Measurements from ENCODE around the gene CYTL1.

The CYTL1 gene

GRCh38 chr4:5052204-5052702 is 33.0 kb upstream of the CYTL1 start:
- in situ Hi-C loops (cut with MboI; ENCODE audit: low sequenced_read_pairs, unreplicated experiment): no loop called here
- no peak for TF ChIP-seq CTCF (IDR thresholded peaks at IDR 0.05; ENCODE audit: borderline replicate concordance, control extremely low read depth, extremely low read depth, insufficient read depth, missing control alignments)
- DNase-seq (ENCODE audit: low spot score): peak; percentile 30

GRCh38 chr4:5051278-5052203 is 32.3 kb upstream of the CYTL1 start, which contains the start of gene STK32B:
STK32B (plus strand) TSS chr4:5051480.
- peak; percentile 45 for DNase-seq (ENCODE audit: low spot score)
- in situ Hi-C loops (cut with MboI; ENCODE audit: low sequenced_read_pairs, unreplicated experiment): no loop called here
- TF ChIP-seq CTCF (IDR thresholded peaks at IDR 0.05; ENCODE audit: borderline replicate concordance, control extremely low read depth, extremely low read depth, insufficient read depth, missing control alignments): no peak

DNA sequence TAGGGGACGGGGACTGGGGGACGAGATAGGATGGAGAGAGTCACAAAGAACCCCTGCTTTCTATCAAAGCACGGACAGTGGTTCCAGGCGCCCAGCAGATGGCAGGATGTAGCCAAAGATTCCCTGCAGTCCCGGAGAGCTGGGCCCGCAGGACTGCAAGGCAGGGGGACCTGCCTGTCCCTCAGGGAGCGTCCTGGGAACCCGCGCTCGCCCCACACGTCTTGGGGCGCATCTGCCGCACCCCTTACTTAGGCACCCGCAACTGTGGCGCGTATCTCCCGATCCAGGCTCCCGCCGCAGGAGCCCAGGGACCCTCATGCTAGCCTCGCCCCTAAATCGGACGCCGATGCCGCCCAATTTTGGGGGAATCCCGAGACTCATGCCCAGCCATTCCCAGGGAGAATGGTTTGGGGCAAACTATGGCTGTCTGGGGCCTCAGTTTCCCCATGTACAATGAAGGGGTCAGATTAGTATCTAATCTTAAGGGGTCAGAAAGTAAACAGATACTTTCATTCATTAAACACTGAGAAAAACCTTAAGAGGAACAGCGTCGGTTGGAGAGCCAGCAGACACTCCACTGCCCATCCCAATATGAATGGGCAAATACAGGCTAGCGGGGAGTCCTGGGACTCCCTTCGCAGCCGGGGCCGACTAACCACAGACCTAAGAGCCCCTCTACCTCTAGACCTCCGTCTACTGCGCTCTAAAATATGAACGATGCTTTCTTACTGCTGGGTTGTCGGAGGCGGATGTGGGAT is 31.4 kb upstream of the CYTL1 start:
- peak; percentile 69 for DNase-seq (ENCODE audit: low spot score)
- TF ChIP-seq CTCF (IDR thresholded peaks at IDR 0.05; ENCODE audit: borderline replicate concordance, control extremely low read depth, extremely low read depth, insufficient read depth, missing control alignments): peak; percentile 12
- in situ Hi-C loops (cut with MboI; ENCODE audit: low sequenced_read_pairs, unreplicated experiment): no loop called here

DNA sequence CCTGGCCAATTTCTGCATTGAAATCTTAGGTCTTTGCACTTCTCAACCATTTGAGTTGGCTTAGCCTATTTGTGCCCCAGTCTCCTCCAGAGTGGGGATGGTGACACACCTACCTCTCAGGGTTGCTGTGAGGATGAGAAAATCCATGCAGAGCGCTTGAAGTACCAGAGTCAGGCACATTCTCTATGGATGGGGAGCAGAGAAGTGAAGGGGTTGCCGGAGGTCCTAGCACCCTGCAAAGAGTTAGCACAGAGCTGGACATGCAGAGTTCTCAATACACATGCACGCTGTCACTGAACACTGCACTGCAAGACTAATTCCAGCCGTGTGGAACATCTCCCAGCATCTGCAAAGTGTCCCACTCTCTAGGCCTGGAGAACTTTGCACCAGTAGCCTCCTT is 29.5 kb upstream of the CYTL1 start:
- no peak for TF ChIP-seq CTCF (IDR thresholded peaks at IDR 0.05; ENCODE audit: borderline replicate concordance, control extremely low read depth, extremely low read depth, insufficient read depth, missing control alignments)
- no peak for DNase-seq (ENCODE audit: low spot score)
- in situ Hi-C loops (cut with MboI; ENCODE audit: low sequenced_read_pairs, unreplicated experiment): no loop called here

DNA sequence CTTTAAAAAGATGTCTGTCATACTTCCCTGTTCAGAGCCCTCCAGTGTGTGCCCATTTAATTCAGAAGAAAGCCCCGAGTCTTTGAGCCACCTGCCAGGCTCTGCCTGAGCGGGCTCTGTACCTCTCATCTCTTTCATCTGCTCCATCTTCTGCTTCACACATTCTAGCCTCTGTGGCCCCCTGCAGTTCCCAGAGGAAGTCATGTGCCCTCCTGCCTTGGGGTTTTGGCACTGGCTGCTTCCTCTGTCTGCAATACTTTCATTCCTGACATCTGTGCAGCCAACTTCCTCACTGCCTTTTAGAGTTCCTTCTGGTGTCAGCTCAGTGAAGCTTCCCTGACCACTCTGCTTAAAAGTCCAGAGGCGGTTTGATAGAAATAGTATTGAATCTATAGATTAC is 25.8 kb upstream of the CYTL1 start:
- DNase-seq (ENCODE audit: low spot score): no peak
- TF ChIP-seq CTCF (IDR thresholded peaks at IDR 0.05; ENCODE audit: borderline replicate concordance, control extremely low read depth, extremely low read depth, insufficient read depth, missing control alignments): no peak
- in situ Hi-C loops (cut with MboI; ENCODE audit: low sequenced_read_pairs, unreplicated experiment): no loop called here

DNA sequence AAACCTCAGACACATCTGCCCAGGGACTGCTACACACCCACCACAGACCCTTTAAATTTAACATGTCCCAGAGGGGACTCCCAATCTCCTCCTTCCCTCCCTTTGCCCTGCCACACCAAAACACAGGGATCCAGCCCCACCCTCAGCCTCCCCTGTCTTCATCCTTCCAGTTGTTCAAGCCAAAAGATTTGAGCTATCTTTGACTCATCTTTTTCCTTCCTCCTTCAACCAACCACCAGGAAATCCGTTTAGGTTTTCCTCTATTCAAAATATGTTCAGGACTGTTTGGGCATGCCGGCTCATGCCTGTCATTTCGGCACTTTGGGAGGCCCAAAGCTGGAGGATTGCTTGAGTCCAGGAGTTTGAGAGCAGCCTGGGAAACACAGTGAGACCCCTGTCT is 25.1 kb upstream of the CYTL1 start:
- TF ChIP-seq CTCF (IDR thresholded peaks at IDR 0.05; ENCODE audit: borderline replicate concordance, control extremely low read depth, extremely low read depth, insufficient read depth, missing control alignments): no peak
- no peak for DNase-seq (ENCODE audit: low spot score)

More for the DNA sequence above, 25.1 kb upstream of the CYTL1 start:
- in situ Hi-C loops (cut with MboI; ENCODE audit: low sequenced_read_pairs, unreplicated experiment): no loop called here

Data from GM13976 (cell line).